Endothelial cell of umbilical vein (primary cell): ENCODE results near the gene CCHCR1. TPM values are rescaled to one million over a fixed set of nuclear protein-coding genes. Genes with fewer than 3 reads are reported as not detected.

Experiments used
- BruUV-seq: library from RNA; stranded (reverse); fragments of 400-500 nt; replicated peaks from 2 replicates; lab custom pipeline; 2021; lab: Mats Ljungman, UMichigan
- CTCF ChIA-PET: fragments of 300-600, 350-600 bp; sonication (Branson Sonifier 250); formaldehyde crosslinking; loops from one replicate; lab custom pipeline; 2021; ENCODE audit warnings: antibody characterized with exemption, inconsistent platforms; lab: Charles Lee
- POLR2A ChIA-PET: fragments of 300-600, 350-600 bp; sonication (Branson Sonifier 250); formaldehyde crosslinking; loops from one replicate; lab custom pipeline; 2021; ENCODE audit warnings: antibody characterized with exemption, inconsistent platforms; lab: Charles Lee
- DNase-seq: peaks from one replicate; pipeline ENCODE4 v3.0.0-alpha.2; 2011; ENCODE audit warnings: low read depth, low spot score
- FAIRE-seq: peaks from 2 replicates; lab custom pipeline; 2011; peaks lifted over from hg19 to GRCh38; lab: Jason Lieb, UNC
- H2AFZ ChIP-seq: 2 replicates; pipeline ENCODE4 v1.6.0; 2012; ENCODE audit warnings: low read depth, low read length, control low read depth, inconsistent platforms
- H3K27ac ChIP-seq: 2 replicates; pipeline ENCODE4 v1.5.1; 2011; ENCODE audit warnings: low read depth, mild to moderate bottlenecking, control low read depth, low read length, moderate library complexity; ENCODE audit not compliant: insufficient read depth
- H3K27me3 ChIP-seq, 2 experiments: 2 replicates each; pipeline versions ENCODE4 v1.6.0 to v1.6.1; 2011; ENCODE audit warnings: low read length in 2 of 2, mixed read lengths in 1 of 2; ENCODE audit not compliant: control insufficient read depth in 2 of 2, insufficient read depth in 2 of 2
- H3K36me3 ChIP-seq, 2 experiments: 2 replicates in 1 of 2; 3 replicates in 1 of 2; pipeline ENCODE4 v1.5.1; 2011; ENCODE audit warnings: low read length in 2 of 2, mild to moderate bottlenecking in 1 of 2, moderate library complexity in 1 of 2; ENCODE audit not compliant: control insufficient read depth in 2 of 2, insufficient read depth in 2 of 2; ENCODE audit errors: extremely low read depth in 1 of 2
- H3K4me1 ChIP-seq: 3 replicates; pipeline ENCODE4 v1.5.1; 2011; ENCODE audit warnings: mild to moderate bottlenecking, low read length; ENCODE audit not compliant: control insufficient read depth, insufficient read depth; ENCODE audit errors: extremely low read depth
- H3K4me2 ChIP-seq: 2 replicates; pipeline ENCODE4 v1.6.1; 2011; ENCODE audit warnings: low read length, control low read depth, mixed read lengths; ENCODE audit not compliant: insufficient read depth
- H3K4me3 ChIP-seq, 3 experiments: fragments of 200-600 bp in 1 of 3; sonication (generic), shearing (Covaris generic) in 1 of 3; replicated peaks in 1 of 3; 2 replicates each; pipeline ENCODE4 v1.5.1; 2011 to 2016; ENCODE audit warnings: control low read depth in 3 of 3, low read length in 3 of 3, mild to moderate bottlenecking in 2 of 3, inconsistent platforms in 1 of 3, low read depth in 1 of 3, moderate library complexity in 1 of 3; ENCODE audit not compliant: insufficient read depth in 1 of 3
- H3K79me2 ChIP-seq: 2 replicates; pipeline ENCODE4 v1.6.0; 2012; ENCODE audit warnings: low read length, inconsistent platforms; ENCODE audit not compliant: control insufficient read depth, insufficient read depth
- H3K9ac ChIP-seq: replicated peaks from 2 replicates; pipeline ENCODE3; 2011; ENCODE audit warnings: low read length, control low read depth; ENCODE audit not compliant: insufficient read depth; ENCODE audit errors: extremely low read depth
- H3K9me1 ChIP-seq: replicated peaks from 3 replicates; pipeline ENCODE4 v1.6.0; 2011; ENCODE audit warnings: mild to moderate bottlenecking, low read length; ENCODE audit not compliant: control insufficient read depth, insufficient read depth; ENCODE audit errors: extremely low read depth
- H3K9me3 ChIP-seq: replicated peaks from 2 replicates; pipeline ENCODE4 v1.5.1; 2012; ENCODE audit warnings: low read length, inconsistent platforms; ENCODE audit not compliant: control insufficient read depth, insufficient read depth
- H4K20me1 ChIP-seq: replicated peaks from 2 replicates; pipeline ENCODE3; 2011; ENCODE audit warnings: mild to moderate bottlenecking, low read length; ENCODE audit not compliant: control insufficient read depth, insufficient read depth; ENCODE audit errors: extremely low read depth
- EZH2 ChIP-seq: IDR thresholded peaks from 2 replicates; pipeline ENCODE4 v1.6.1; 2012; ENCODE audit warnings: borderline replicate concordance, low read depth, mild to moderate bottlenecking, moderate library complexity, low read length, inconsistent platforms; ENCODE audit not compliant: severe bottlenecking
- FOS ChIP-seq: IDR thresholded peaks from 2 replicates; pipeline ENCODE4 v1.6.1; 2011; ENCODE audit warnings: mild to moderate bottlenecking, low read length, moderate library complexity, borderline replicate concordance; ENCODE audit not compliant: insufficient read depth
- POLR2A ChIP-seq: IDR thresholded peaks from 2 replicates; pipeline ENCODE4 v1.6.1; 2012; ENCODE audit warnings: low read depth, mild to moderate bottlenecking, control low read depth, low read length
- POLR2AphosphoS5 ChIP-seq: IDR thresholded peaks from 2 replicates; pipeline ENCODE4 v1.6.1; 2012; ENCODE audit warnings: low read depth, mild to moderate bottlenecking, control low read depth, low read length, moderate library complexity; ENCODE audit not compliant: insufficient read depth
- dilution Hi-C: fragments of 300-500 bp; cut with MboI; formaldehyde crosslinking; loops from one replicate; pipeline ENCODE4 v1.15.0; 2019; ENCODE audit warnings: low sequenced_read_pairs; ENCODE audit not compliant: extremely low pct_ligation_motif_present
- intact Hi-C: fragments of 100-400 bp; cut with micrococcal nuclease; formaldehyde crosslinking; loops from one replicate; pipeline ENCODE4 v1.10.0; 2022
- polyA plus RNA-seq, 4 experiments: library from polyadenylated mRNA; depleted of rRNA in 3 of 4; stranded (reverse) in 3 of 4; unstranded in 1 of 4; fragments of >200 nt; gene quantifications; 2 replicates each; pipeline versions ENCODE4 v1.2.1 to v1.2.3, GENCODE V29; 2011 to 2012; ENCODE audit warnings: missing spikeins in 1 of 4
- total RNA-seq: library from RNA; stranded (reverse); gene quantifications from 2 replicates; pipeline ENCODE4 v1.2.3, GENCODE V29; 2021
- TF ChIP-seq, protein P1 (sequence below), 2 donors: IDR thresholded peaks; 1 replicate in 1 of 2; 2 replicates in 1 of 2; pipeline ENCODE4 v1.5.1; 2011; ENCODE audit warnings: low read length in 2 of 2, mild to moderate bottlenecking in 2 of 2, moderate library complexity in 2 of 2, control low read depth in 1 of 2, inconsistent platforms in 1 of 2, low read depth in 1 of 2; ENCODE audit not compliant: insufficient read depth in 1 of 2; ENCODE audit errors: extremely low read depth in 1 of 2
- TF ChIP-seq, protein P2 (sequence below): IDR thresholded peaks from 2 replicates; pipeline ENCODE4 v1.6.1; 2011; ENCODE audit not compliant: insufficient read depth, insufficient read length

CCHCR1 gene
- total and polyA plus RNA-seq, 2 donors (not counting 3 experiments of a cell fraction or from before 2014, with no cell fraction given), result 12.8 to 23.2 TPM

GRCh38 chr6:31158140-31158862 lies 699 bp upstream of the CCHCR1 start, which contains the start of gene TCF19:
Gene TCF19, plus strand, starts transcription at chr6:31158589. Its CDS starts 881 bp downstream, at chr6:31159470.
- BruUV-seq, result no TSS peak
- H3K27ac ChIP-seq, result peak within 1 kb of the TSS; percentile 30

More at GRCh38 chr6:31158140-31158862, 699 bp upstream of the CCHCR1 start, which contains the start of gene TCF19:
- Histone ChIP-seq H3K27me3 (no peaks in the 10 kb centered on the region), H3K9me1 (no peaks in the 10 kb centered on the region), H2AFZ (peak within 1 kb of the TSS; percentile 96), H3K36me3 (no peaks in the 10 kb centered on the region), H4K20me1 (no peaks in the 10 kb centered on the region), H3K4me3 (peak within 1 kb of the TSS; percentile 72 to 90 (median 90)), H3K4me2 (peak within 1 kb of the TSS; percentile 97), H3K79me2 (peaks cover 15% of the 10 kb centered on the region), H3K4me1 (peaks cover 12% of the 10 kb centered on the region), H3K9me3 (no peaks in the 10 kb centered on the region), H3K9ac (peak within 1 kb of the TSS; percentile 89)
- DNase-seq, result peak; percentile 100
- dilution Hi-C loops, result no loop called here
- ChIA-PET POLR2A (interaction anchor here (1.3 kb wide), 1 partner anchor 10 kb away, joined by 3 read pairs; no protein-coding TSS in a partner anchor), CTCF (interaction anchor here (0.6 to 3.7 kb wide), 11 partner anchors 11 to 370 kb away, joined by 3 to 16 read pairs (median 4); partner anchors contain the start of gene PSORS1C2)
- intact Hi-C loops, result loop anchor here (1.0 kb wide), 3 partner anchors 22 to 36 kb away; no protein-coding TSS in a partner anchor
- peak; percentile 99 for FAIRE-seq
- TF ChIP-seq POLR2AphosphoS5, result no peak
- TF ChIP-seq FOS, result no peak
- TF ChIP-seq, protein P1, sequence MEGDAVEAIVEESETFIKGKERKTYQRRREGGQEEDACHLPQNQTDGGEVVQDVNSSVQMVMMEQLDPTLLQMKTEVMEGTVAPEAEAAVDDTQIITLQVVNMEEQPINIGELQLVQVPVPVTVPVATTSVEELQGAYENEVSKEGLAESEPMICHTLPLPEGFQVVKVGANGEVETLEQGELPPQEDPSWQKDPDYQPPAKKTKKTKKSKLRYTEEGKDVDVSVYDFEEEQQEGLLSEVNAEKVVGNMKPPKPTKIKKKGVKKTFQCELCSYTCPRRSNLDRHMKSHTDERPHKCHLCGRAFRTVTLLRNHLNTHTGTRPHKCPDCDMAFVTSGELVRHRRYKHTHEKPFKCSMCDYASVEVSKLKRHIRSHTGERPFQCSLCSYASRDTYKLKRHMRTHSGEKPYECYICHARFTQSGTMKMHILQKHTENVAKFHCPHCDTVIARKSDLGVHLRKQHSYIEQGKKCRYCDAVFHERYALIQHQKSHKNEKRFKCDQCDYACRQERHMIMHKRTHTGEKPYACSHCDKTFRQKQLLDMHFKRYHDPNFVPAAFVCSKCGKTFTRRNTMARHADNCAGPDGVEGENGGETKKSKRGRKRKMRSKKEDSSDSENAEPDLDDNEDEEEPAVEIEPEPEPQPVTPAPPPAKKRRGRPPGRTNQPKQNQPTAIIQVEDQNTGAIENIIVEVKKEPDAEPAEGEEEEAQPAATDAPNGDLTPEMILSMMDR (IDR thresholded peaks at IDR 0.05; ENCODE audit: extremely low read depth in 1 of 2, insufficient read depth in 1 of 2, low read depth in 1 of 2, low read length in 2 of 2), result no peak
- TF ChIP-seq POLR2A, result peak; percentile 3
- TF ChIP-seq, protein P2, sequence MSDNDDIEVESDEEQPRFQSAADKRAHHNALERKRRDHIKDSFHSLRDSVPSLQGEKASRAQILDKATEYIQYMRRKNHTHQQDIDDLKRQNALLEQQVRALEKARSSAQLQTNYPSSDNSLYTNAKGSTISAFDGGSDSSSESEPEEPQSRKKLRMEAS, result peak; percentile 42
- no peak for TF ChIP-seq EZH2
